Left kidney (tissue), 2 donors: ENCODE data around the gene PINK1. TPM values are rescaled to one million over a fixed set of nuclear protein-coding genes. Genes with fewer than 3 reads are reported as not detected.

Experiments used
- DNase-seq: peaks from one replicate; pipeline ENCODE4 v3.0.0-alpha.2; 2013
- polyA plus RNA-seq: library from polyadenylated mRNA; unstranded; fragments of 120-200 nt; gene quantifications from one replicate; pipeline ENCODE4 v1.2.1, GENCODE V29; 2013; ENCODE audit not compliant: insufficient read length

The PINK1 gene
- polyA plus RNA-seq, 1 donor: 64.8 TPM

GRCh38 chr1:20641975-20642374 lies 8.7 kb downstream of the PINK1 start:
- no peak for DNase-seq

GRCh38 chr1:20643080-20643479 lies 9.8 kb downstream of the PINK1 start:
- DNase-seq: no peak

- DNase-seq: no peak
Observed at GRCh38 chr1:20644416-20644815, 11.2 kb downstream of the PINK1 start.

GRCh38 chr1:20645414-20645813 lies 12.2 kb downstream of the PINK1 start:
- DNase-seq: no peak

GRCh38 chr1:20648438-20648837 lies 15.2 kb downstream of the PINK1 start:
- DNase-seq: no peak

- no peak for DNase-seq
Observed at GRCh38 chr1:20648946-20649345, 15.7 kb downstream of the PINK1 start.

GRCh38 chr1:20652300-20652699 lies 19.0 kb downstream of the PINK1 start:
- DNase-seq: no peak

- no peak for DNase-seq
Observed at GRCh38 chr1:20654104-20654690, 20.9 kb downstream of the PINK1 start.

- no peak for DNase-seq
Observed at GRCh38 chr1:20657024-20657423, 23.8 kb downstream of the PINK1 start.

- no peak for DNase-seq
Observed at GRCh38 chr1:20658166-20658915, 25.1 kb downstream of the PINK1 start.

GRCh38 chr1:20660363-20660762 lies 27.1 kb downstream of the PINK1 start:
- no peak for DNase-seq

- no peak for DNase-seq
Observed at GRCh38 chr1:20660847-20661206, 27.6 kb downstream of the PINK1 start.

- peak; percentile 96 for DNase-seq
Observed at GRCh38 chr1:20661207-20662109, 28.2 kb downstream of the PINK1 start, which contains the start of gene DDOST. TSS of gene DDOST (minus strand) at chr1:20661369. CDS start at chr1:20661350, 19 bp downstream.

- DNase-seq: no peak
Observed at GRCh38 chr1:20662110-20662475, 28.8 kb downstream of the PINK1 start.

- no peak for DNase-seq
Observed at GRCh38 chr1:20663365-20663764, 30.1 kb downstream of the PINK1 start.

GRCh38 chr1:20663969-20664715 lies 30.9 kb downstream of the PINK1 start:
- no peak for DNase-seq

- DNase-seq: no peak
Observed at GRCh38 chr1:20665726-20666125, 32.5 kb downstream of the PINK1 start.

GRCh38 chr1:20666146-20666545 lies 32.9 kb downstream of the PINK1 start:
- no peak for DNase-seq

- no peak for DNase-seq
Observed at GRCh38 chr1:20666804-20667203, 33.5 kb downstream of the PINK1 start.

GRCh38 chr1:20668581-20668980 lies 35.3 kb downstream of the PINK1 start:
- DNase-seq: no peak

- no peak for DNase-seq
Observed at GRCh38 chr1:20670936-20671335, 37.7 kb downstream of the PINK1 start.

GRCh38 chr1:20672265-20672632 lies 39.0 kb downstream of the PINK1 start:
- no peak for DNase-seq
